HG02610 (cell line): ENCODE results near the gene ATP11A.
"Not testable (repeated sequence)": the region's sequence is repeated elsewhere in the genome, so short reads cannot be mapped to it uniquely, and the experiment has no call there.

ENCODE experiments used
- ATAC-seq: cut with Tn5 transposase; IDR thresholded peaks from one replicate; pipeline ENCODE4 v1.9.1; 2021; ENCODE audit warnings: mild to moderate bottlenecking, moderate library complexity; ENCODE audit not compliant: unreplicated experiment

The ATP11A gene

GRCh38 chr13:112786810-112787209 lies 97.0 kb downstream of the ATP11A start:
- not testable (repeated sequence) for ATAC-seq

GRCh38 chr13:112790735-112791641 lies 101.2 kb downstream of the ATP11A start:
- ATAC-seq: no peak

- no peak for ATAC-seq
These were observed 102.0 kb downstream of the ATP11A start for GRCh38 chr13:112791663-112792440.

GRCh38 chr13:112792511-112792910 lies 102.7 kb downstream of the ATP11A start:
- no peak for ATAC-seq

- ATAC-seq: no peak
These were observed 104.0 kb downstream of the ATP11A start for GRCh38 chr13:112793545-112794445.

GRCh38 chr13:112795277-112795676 lies 105.4 kb downstream of the ATP11A start:
- ATAC-seq: no peak

- no peak for ATAC-seq
These were observed 106.5 kb downstream of the ATP11A start for GRCh38 chr13:112796190-112796915.

GRCh38 chr13:112799394-112799793 lies 109.6 kb downstream of the ATP11A start:
- ATAC-seq: no peak

- no peak for ATAC-seq
These were observed 110.2 kb downstream of the ATP11A start for GRCh38 chr13:112800057-112800456.

- ATAC-seq: not testable (repeated sequence)
These were observed 111.0 kb downstream of the ATP11A start for GRCh38 chr13:112800807-112801206.

GRCh38 chr13:112802802-112803195 lies 113.0 kb downstream of the ATP11A start:
- ATAC-seq: peak; percentile 54

GRCh38 chr13:112803422-112803821 lies 113.6 kb downstream of the ATP11A start:
- ATAC-seq: no peak

- ATAC-seq: no peak
These were observed 114.5 kb downstream of the ATP11A start for GRCh38 chr13:112804374-112804773.

GRCh38 chr13:112806739-112807652 lies 117.2 kb downstream of the ATP11A start:
- no peak for ATAC-seq

- ATAC-seq: no peak
These were observed 118.0 kb downstream of the ATP11A start for GRCh38 chr13:112807653-112808376.

- ATAC-seq: no peak
These were observed 118.7 kb downstream of the ATP11A start for GRCh38 chr13:112808377-112809140.
